ENCODE measurements around the gene TYMS.

DNA sequence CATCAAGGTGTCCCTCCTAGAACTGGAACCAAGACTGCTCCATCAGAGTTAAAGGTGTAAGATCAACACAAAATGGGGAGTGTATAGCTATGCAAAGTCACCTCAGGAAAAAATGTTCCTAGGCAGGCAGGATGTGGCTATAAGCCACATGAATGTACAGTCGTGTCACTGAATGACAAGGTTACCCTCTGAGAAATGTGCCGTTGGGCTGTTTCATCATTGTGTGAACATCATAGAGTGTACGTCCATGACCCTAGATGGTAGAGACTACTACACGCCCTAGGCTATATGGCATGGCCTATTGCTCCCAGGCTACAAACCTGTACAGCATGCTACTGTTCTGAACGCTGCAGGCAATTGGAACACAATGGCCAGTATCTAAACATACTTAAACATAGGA is 24.5 kb downstream of the TYMS start:
- TF ChIP-seq POLR2A (IDR thresholded peaks at IDR 0.05; ENCODE audit: low read depth, low read length) (no peak), POLR2AphosphoS5 (IDR thresholded peaks at IDR 0.05; ENCODE audit: insufficient read depth, low read depth, low read length) (no peak), GATA2 (IDR thresholded peaks at IDR 0.05; ENCODE audit: insufficient read depth, insufficient read length, low read depth, low read length) (no peak), FOS (IDR thresholded peaks at IDR 0.05; ENCODE audit: borderline replicate concordance, insufficient read depth, low read length) (no peak), EZH2 (IDR thresholded peaks at IDR 0.05; ENCODE audit: borderline replicate concordance, low read depth, low read length, severe bottlenecking) (no peak)
- TF ChIP-seq, protein P1, sequence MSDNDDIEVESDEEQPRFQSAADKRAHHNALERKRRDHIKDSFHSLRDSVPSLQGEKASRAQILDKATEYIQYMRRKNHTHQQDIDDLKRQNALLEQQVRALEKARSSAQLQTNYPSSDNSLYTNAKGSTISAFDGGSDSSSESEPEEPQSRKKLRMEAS (IDR thresholded peaks at IDR 0.05; ENCODE audit: insufficient read depth, insufficient read length): no peak
- TF ChIP-seq, protein P2, sequence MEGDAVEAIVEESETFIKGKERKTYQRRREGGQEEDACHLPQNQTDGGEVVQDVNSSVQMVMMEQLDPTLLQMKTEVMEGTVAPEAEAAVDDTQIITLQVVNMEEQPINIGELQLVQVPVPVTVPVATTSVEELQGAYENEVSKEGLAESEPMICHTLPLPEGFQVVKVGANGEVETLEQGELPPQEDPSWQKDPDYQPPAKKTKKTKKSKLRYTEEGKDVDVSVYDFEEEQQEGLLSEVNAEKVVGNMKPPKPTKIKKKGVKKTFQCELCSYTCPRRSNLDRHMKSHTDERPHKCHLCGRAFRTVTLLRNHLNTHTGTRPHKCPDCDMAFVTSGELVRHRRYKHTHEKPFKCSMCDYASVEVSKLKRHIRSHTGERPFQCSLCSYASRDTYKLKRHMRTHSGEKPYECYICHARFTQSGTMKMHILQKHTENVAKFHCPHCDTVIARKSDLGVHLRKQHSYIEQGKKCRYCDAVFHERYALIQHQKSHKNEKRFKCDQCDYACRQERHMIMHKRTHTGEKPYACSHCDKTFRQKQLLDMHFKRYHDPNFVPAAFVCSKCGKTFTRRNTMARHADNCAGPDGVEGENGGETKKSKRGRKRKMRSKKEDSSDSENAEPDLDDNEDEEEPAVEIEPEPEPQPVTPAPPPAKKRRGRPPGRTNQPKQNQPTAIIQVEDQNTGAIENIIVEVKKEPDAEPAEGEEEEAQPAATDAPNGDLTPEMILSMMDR (IDR thresholded peaks at IDR 0.05; ENCODE audit: extremely low read depth in 1 of 2, insufficient read depth in 1 of 2, low read depth in 1 of 2, low read length in 2 of 2): no peak
